HS-5 (cell line): ENCODE results near the gene FAM163B.
"Not testable (repeated sequence)": the region's sequence is repeated elsewhere in the genome, so short reads cannot be mapped to it uniquely, and the experiment has no call there.

Experiments used
- DNase-seq: peaks from one replicate; pipeline ENCODE4 v3.0.0-alpha.2; 2012; ENCODE audit warnings: low read depth

The FAM163B gene

GRCh38 chr9:133639613-133640012, 30.4 kb upstream of the FAM163B start:
- no peak for DNase-seq

- no peak for DNase-seq
Observed at GRCh38 chr9:133638711-133639110, 29.5 kb upstream of the FAM163B start.

GRCh38 chr9:133638076-133638475, 28.9 kb upstream of the FAM163B start:
- no peak for DNase-seq

- no peak for DNase-seq
Observed at GRCh38 chr9:133637451-133638055, 28.4 kb upstream of the FAM163B start.

GRCh38 chr9:133636902-133637301, 27.7 kb upstream of the FAM163B start:
- DNase-seq = no peak

- no peak for DNase-seq
Observed at GRCh38 chr9:133635533-133636531, 26.6 kb upstream of the FAM163B start, which contains the start of gene DBH. Gene DBH, plus strand, starts transcription at chr9:133636363. Its CDS starts 9 bp downstream, at chr9:133636372.

- DNase-seq = no peak
Observed at GRCh38 chr9:133635098-133635497, 25.9 kb upstream of the FAM163B start.

- no peak for DNase-seq
Observed at GRCh38 chr9:133634081-133634691, 25.0 kb upstream of the FAM163B start.

GRCh38 chr9:133633681-133634080, 24.5 kb upstream of the FAM163B start:
- no peak for DNase-seq

- no peak for DNase-seq
Observed at GRCh38 chr9:133632806-133633680, 23.9 kb upstream of the FAM163B start.

GRCh38 chr9:133631111-133631510, 21.9 kb upstream of the FAM163B start:
- DNase-seq = no peak

- no peak for DNase-seq
Observed at GRCh38 chr9:133629221-133630110, 20.3 kb upstream of the FAM163B start.

- no peak for DNase-seq
Observed at GRCh38 chr9:133628766-133629165, 19.6 kb upstream of the FAM163B start.

- DNase-seq = no peak
Observed at GRCh38 chr9:133627341-133627740, 18.2 kb upstream of the FAM163B start.

GRCh38 chr9:133626008-133626407, 16.8 kb upstream of the FAM163B start:
- DNase-seq = not testable (repeated sequence)

GRCh38 chr9:133622555-133622954, 13.4 kb upstream of the FAM163B start:
- DNase-seq = no peak

GRCh38 chr9:133621725-133622267, 12.6 kb upstream of the FAM163B start:
- no peak for DNase-seq

GRCh38 chr9:133619791-133620190, 10.6 kb upstream of the FAM163B start:
- no peak for DNase-seq

GRCh38 chr9:133618726-133619125, 9.5 kb upstream of the FAM163B start:
- DNase-seq = no peak

GRCh38 chr9:133616643-133617405, 7.6 kb upstream of the FAM163B start:
- no peak for DNase-seq
